GM23338 (cell line): Measurements from ENCODE around the gene RNF167.

ENCODE experiments used
- EZH2phosphoT487 ChIP-seq: fragments of 200-600 bp; sonication (generic); IDR thresholded peaks from one replicate; pipeline ENCODE4 v1.8.1; 2018; ENCODE audit warnings: antibody characterized with exemption; ENCODE audit not compliant: unreplicated experiment
- JUNB ChIP-seq: IDR thresholded peaks from one replicate; pipeline ENCODE4 v1.6.1; 2016; ENCODE audit warnings: antibody characterized with exemption; ENCODE audit not compliant: unreplicated experiment
- NANOG ChIP-seq: IDR thresholded peaks from 2 replicates; pipeline ENCODE4 v1.6.1; 2016; ENCODE audit warnings: antibody characterized with exemption, borderline replicate concordance
- POLR2AphosphoS5 ChIP-seq: IDR thresholded peaks from 2 replicates; pipeline ENCODE4 v1.6.1; 2016; ENCODE audit warnings: antibody characterized with exemption, low read depth
- TF ChIP-seq, protein P1 (sequence below), 2 experiments: fragments of 200-600 bp in 1 of 2; sonication (generic) in 1 of 2; conservative IDR thresholded peaks; 2 replicates each; pipeline versions ENCODE4 v1.5.1 to v1.6.1; 2016 to 2017; ENCODE audit warnings: antibody characterized with exemption in 2 of 2, low read depth in 2 of 2, mild to moderate bottlenecking in 2 of 2, moderate library complexity in 1 of 2
- TF ChIP-seq, protein P2 (sequence below): IDR thresholded peaks from one replicate; pipeline ENCODE4 v1.6.1; 2018; ENCODE audit warnings: antibody characterized with exemption; ENCODE audit not compliant: unreplicated experiment

DNA sequence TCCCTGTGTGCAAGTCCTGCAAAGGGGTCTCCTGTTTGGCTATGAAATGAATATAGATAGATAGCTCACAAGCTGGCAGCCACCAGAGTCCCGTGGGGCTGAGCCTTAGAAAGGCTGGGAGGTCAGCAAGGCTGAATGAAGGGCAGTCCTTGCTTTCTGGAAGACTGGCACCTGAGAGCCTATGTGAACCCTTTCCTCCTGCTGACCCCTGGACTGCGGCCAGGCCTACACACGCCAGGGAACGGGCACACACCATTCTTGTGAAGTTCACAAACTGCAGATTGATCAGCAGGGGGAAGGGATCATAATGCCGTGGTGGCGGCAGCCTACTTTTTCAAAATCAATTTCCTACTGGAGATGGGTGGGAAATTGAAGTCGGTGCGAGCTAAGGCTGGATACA is 41.7 kb upstream of the RNF167 start:
- TF ChIP-seq POLR2AphosphoS5 (no peak), EZH2phosphoT487 (no peak), JUNB (no peak), NANOG (no peak)
- TF ChIP-seq, protein P1, sequence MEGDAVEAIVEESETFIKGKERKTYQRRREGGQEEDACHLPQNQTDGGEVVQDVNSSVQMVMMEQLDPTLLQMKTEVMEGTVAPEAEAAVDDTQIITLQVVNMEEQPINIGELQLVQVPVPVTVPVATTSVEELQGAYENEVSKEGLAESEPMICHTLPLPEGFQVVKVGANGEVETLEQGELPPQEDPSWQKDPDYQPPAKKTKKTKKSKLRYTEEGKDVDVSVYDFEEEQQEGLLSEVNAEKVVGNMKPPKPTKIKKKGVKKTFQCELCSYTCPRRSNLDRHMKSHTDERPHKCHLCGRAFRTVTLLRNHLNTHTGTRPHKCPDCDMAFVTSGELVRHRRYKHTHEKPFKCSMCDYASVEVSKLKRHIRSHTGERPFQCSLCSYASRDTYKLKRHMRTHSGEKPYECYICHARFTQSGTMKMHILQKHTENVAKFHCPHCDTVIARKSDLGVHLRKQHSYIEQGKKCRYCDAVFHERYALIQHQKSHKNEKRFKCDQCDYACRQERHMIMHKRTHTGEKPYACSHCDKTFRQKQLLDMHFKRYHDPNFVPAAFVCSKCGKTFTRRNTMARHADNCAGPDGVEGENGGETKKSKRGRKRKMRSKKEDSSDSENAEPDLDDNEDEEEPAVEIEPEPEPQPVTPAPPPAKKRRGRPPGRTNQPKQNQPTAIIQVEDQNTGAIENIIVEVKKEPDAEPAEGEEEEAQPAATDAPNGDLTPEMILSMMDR (conservative IDR thresholded peaks at IDR 0.05; ENCODE audit: low read depth in 2 of 2) = no peak
- TF ChIP-seq, protein P2, sequence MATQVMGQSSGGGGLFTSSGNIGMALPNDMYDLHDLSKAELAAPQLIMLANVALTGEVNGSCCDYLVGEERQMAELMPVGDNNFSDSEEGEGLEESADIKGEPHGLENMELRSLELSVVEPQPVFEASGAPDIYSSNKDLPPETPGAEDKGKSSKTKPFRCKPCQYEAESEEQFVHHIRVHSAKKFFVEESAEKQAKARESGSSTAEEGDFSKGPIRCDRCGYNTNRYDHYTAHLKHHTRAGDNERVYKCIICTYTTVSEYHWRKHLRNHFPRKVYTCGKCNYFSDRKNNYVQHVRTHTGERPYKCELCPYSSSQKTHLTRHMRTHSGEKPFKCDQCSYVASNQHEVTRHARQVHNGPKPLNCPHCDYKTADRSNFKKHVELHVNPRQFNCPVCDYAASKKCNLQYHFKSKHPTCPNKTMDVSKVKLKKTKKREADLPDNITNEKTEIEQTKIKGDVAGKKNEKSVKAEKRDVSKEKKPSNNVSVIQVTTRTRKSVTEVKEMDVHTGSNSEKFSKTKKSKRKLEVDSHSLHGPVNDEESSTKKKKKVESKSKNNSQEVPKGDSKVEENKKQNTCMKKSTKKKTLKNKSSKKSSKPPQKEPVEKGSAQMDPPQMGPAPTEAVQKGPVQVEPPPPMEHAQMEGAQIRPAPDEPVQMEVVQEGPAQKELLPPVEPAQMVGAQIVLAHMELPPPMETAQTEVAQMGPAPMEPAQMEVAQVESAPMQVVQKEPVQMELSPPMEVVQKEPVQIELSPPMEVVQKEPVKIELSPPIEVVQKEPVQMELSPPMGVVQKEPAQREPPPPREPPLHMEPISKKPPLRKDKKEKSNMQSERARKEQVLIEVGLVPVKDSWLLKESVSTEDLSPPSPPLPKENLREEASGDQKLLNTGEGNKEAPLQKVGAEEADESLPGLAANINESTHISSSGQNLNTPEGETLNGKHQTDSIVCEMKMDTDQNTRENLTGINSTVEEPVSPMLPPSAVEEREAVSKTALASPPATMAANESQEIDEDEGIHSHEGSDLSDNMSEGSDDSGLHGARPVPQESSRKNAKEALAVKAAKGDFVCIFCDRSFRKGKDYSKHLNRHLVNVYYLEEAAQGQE = no peak
